ENCODE data around the gene CHST9. TPM values are rescaled to one million over a fixed set of nuclear protein-coding genes. Genes with fewer than 3 reads are reported as not detected.

CHST9 gene
- total and polyA plus RNA-seq, 10 of the 15 experiments (the other 5 are each of a cell fraction or from before 2014, with no cell fraction given): 0.34 TPM; not detected in 9

- Histone ChIP-seq H3K9me3 (replicated peaks; ENCODE audit: control insufficient read depth, insufficient read depth, low read length) (no peaks in the 10 kb centered on the region), H3K27ac (ENCODE audit: control insufficient read depth, insufficient read depth) (no peak overlapping the region), H3K36me3 (ENCODE audit: control insufficient read depth in 2 of 2, insufficient read depth in 2 of 2, low read length in 1 of 2) (no peaks in the 10 kb centered on the region), H3K4me1 (ENCODE audit: control insufficient read depth, insufficient read depth, low read length) (no peaks in the 10 kb centered on the region), H3K27me3 (replicated peaks in 1 of 2; ENCODE audit: control insufficient read depth in 2 of 2, insufficient read depth in 2 of 2, low read length in 1 of 2) (no peaks in the 10 kb centered on the region), H3K4me3 (no peak overlapping the region), H3K9ac (ENCODE audit: control insufficient read depth, insufficient read depth, low read length) (no peak overlapping the region), H3K79me2 (ENCODE audit: control insufficient read depth, insufficient read depth, low read length) (no peaks in the 10 kb centered on the region), H3K4me2 (ENCODE audit: control insufficient read depth, insufficient read depth) (no peak overlapping the region), H4K20me1 (ENCODE audit: control insufficient read depth, insufficient read depth) (no peaks in the 10 kb centered on the region), H2AFZ (ENCODE audit: control insufficient read depth, low read depth, low read length) (no peak overlapping the region)
- whole genome bisulfite sequencing (ENCODE audit: insufficient coverage, insufficient replicate concordance, low lambda C conversion rate, missing lambda C conversion rate): 42% methylated on average over 5 of the region's 5 CpGs
- CTCF ChIA-PET: interaction anchor here (0.8 kb wide), 1 partner anchor 16 kb away, joined by 4 read pairs; no protein-coding TSS in a partner anchor
- RAD21 ChIA-PET (ENCODE audit: unreplicated experiment): no interaction called here
- SMC1A ChIA-PET (ENCODE audit: uncharacterized antibody, unreplicated experiment): no interaction called here
- no peak for FAIRE-seq
- POLR2A ChIA-PET: no interaction called here
- DNase-seq (ENCODE audit: low read depth, low spot score): no peak
- intact Hi-C loops (cut with micrococcal nuclease; ENCODE audit: unreplicated experiment) (no loop called here), in situ Hi-C loops (cut with MboI) (no loop called here)
- ATAC-seq: no peak
- TF ChIP-seq HDGF (IDR thresholded peaks at IDR 0.05) (no peak), USF2 (IDR thresholded peaks at IDR 0.05; ENCODE audit: borderline replicate concordance, low read depth, low read length) (no peak), PBX3 (IDR thresholded peaks at IDR 0.05; ENCODE audit: insufficient replicate concordance, low read depth, low read length) (no peak), SREBF2 (IDR thresholded peaks at IDR 0.05; ENCODE audit: low read length) (no peak), RELB (IDR thresholded peaks at IDR 0.05; ENCODE audit: low read depth) (no peak), NFIC (IDR thresholded peaks at IDR 0.05; ENCODE audit: low read depth, low read length) (no peak), GATAD2B (conservative IDR thresholded peaks at IDR 0.05; ENCODE audit: low read depth) (no peak), ZBED1 (IDR thresholded peaks at IDR 0.05; ENCODE audit: borderline replicate concordance) (no peak), ASH2L (IDR thresholded peaks at IDR 0.05; ENCODE audit: borderline replicate concordance, low read depth) (no peak), RB1 (IDR thresholded peaks at IDR 0.05; ENCODE audit: borderline replicate concordance) (no peak), ZBTB33 (IDR thresholded peaks at IDR 0.05) (no peak), PAX8 (IDR thresholded peaks at IDR 0.05) (no peak)
- BruUV-seq (replicated peaks): no TSS peak
These were observed 41.5 kb upstream of the CHST9 start for GRCh38 chr18:27226556-27227075.

Measured in GM12878 (cell line).